ENCODE results near the gene SLC25A10. TPM values are rescaled to one million over a fixed set of nuclear protein-coding genes. Genes with fewer than 3 reads are reported as not detected.

SLC25A10 gene
- total and polyA plus RNA-seq, 2 of the 4 experiments (the other 2 are of a cell fraction), result 14.9 to 19.0 TPM

DNA sequence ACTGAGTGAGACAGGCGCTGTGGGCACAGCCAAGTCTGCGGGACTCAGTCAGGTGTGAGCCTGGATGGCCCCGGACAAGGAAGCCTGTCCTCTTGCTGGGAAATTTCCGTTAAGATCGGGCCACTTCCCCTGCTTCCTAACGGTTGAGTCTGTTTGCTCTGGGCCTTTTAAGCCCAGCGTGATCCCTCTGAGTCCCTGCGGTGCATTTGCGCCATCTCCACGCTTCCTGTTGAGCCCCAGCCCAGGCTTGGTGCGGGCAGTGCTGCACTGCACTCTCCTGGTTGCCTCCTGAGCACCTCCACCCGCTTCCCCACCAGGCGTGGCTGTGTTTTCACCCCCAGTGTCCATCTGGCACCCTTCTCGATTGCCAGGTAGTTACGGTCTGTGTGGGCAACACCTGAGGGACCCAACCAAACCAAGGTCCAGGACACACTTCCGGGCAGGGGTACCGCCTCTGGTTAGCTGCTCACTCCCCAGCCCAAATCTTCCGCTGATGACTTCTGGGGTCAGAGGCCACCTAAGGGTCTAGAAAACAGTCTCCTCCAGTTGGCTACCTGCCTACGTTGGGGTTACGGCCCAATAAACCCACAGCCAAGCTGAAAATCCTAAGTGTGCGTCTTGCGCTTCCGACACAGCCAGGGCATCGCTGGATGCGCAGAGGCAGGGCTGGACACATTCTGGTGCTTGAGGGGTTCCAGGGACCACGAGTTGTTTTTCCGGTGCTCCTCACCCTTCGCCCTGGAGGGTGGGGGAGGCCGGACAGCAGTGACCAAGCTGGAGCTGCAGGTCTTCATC is 1.4 kb upstream of the SLC25A10 start:
- ATAC-seq (ENCODE audit: low read depth), result no peak

More for the DNA sequence above, 1.4 kb upstream of the SLC25A10 start:
- Histone ChIP-seq H3K27me3 (ENCODE audit: control insufficient read depth, insufficient read depth, low read length) (no peaks in the 10 kb centered on the region), H4K5ac (ENCODE audit: low read depth, low read length) (peak overlapping the region; percentile 64; the same call in 1 of the 2 replicates), H3K4me3 (ENCODE audit: insufficient read depth, low read depth, low read length) (no peak overlapping the region), H3K79me1 (ENCODE audit: low read depth in 1 of 2, low read length in 2 of 2) (peaks cover 14 to 40% of the 10 kb centered on the region in 2 experiments), H2BK5ac (ENCODE audit: low read depth, low read length, poor library complexity, severe bottlenecking) (no peak overlapping the region), H3K18ac (ENCODE audit: low read depth, low read length) (no peak overlapping the region), H3K23ac (ENCODE audit: low read depth, low read length) (peak overlapping the region; percentile 71), H3K9me3 (ENCODE audit: control insufficient read depth, insufficient read depth, low read length) (no peaks in the 10 kb centered on the region), H3K4ac (ENCODE audit: low read depth, low read length) (peak overlapping the region; percentile 4; the same call in 1 of the 2 replicates), H4K91ac (ENCODE audit: insufficient read depth, low read depth, low read length) (no peak overlapping the region), H2BK120ac (ENCODE audit: low read depth, low read length) (peak overlapping the region; percentile 23; the same call in 1 of the 2 replicates), H3K36me3 (ENCODE audit: control insufficient read depth, insufficient read depth, low read length) (peaks cover 10% of the 10 kb centered on the region), H3K4me1 (ENCODE audit: control insufficient read depth, insufficient read depth, low read length) (peaks cover 18% of the 10 kb centered on the region), H4K8ac (ENCODE audit: low read depth in 2 of 2, low read length in 2 of 2) (peak overlapping the region in 1 of 2 experiments; percentile 9; a peak in 1 of 4 replicates), H2AK5ac (ENCODE audit: low read depth, low read length) (peak overlapping the region; percentile 38; the same call in 1 of the 2 replicates), H2AFZ (replicated peaks; ENCODE audit: low read length, poor library complexity) (peak overlapping the region; percentile 81), H3K56ac (ENCODE audit: extremely low read depth, insufficient read depth, low read length) (no peak overlapping the region), H3K9me1 (ENCODE audit: insufficient read depth, low read length) (peaks cover 8% of the 10 kb centered on the region), H3K4me2 (ENCODE audit: low read depth, low read length) (peak overlapping the region; percentile 36), H2AK9ac (replicated peaks; ENCODE audit: low read depth, low read length, poor library complexity) (peak overlapping the region; percentile 90), H2BK20ac (ENCODE audit: low read depth, low read length) (no peak overlapping the region), H4K20me1 (ENCODE audit: insufficient read depth, low read length) (no peaks in the 10 kb centered on the region; the same call in 1 of the 2 replicates), H3K14ac (replicated peaks; ENCODE audit: low read depth, low read length) (peak overlapping the region; percentile 8; the same call in 1 of the 2 replicates), H3K27ac (ENCODE audit: insufficient read depth, low read length) (no peak overlapping the region), H2BK15ac (ENCODE audit: low read depth, low read length) (no peak overlapping the region), H3K9ac (ENCODE audit: low read depth, low read length) (no peak overlapping the region)
- ChIA-PET CTCF (no interaction called here), POLR2A (ENCODE audit: unreplicated experiment) (no interaction called here)
- DNase-seq, result no peak
- 16% methylated on average over 26 of the region's 29 CpGs; no CpG with 5 or more reads in 1 of the 2 experiments for WGBS, 2 experiments (ENCODE audit: extremely low coverage in 2 of 2, insufficient read length in 1 of 2)
- TF ChIP-seq RFX5 (IDR thresholded peaks at IDR 0.05; ENCODE audit: low read depth, low read length) (no peak), POLR2A (IDR thresholded peaks at IDR 0.05; ENCODE audit: low read depth, low read length) (no peak), SMC3 (IDR thresholded peaks at IDR 0.05; ENCODE audit: low read depth, low read length) (no peak)
- intact Hi-C loops (cut with micrococcal nuclease) (no loop called here), dilution Hi-C loops (cut with HindIII; ENCODE audit: low sequenced_read_pairs, unreplicated experiment) (no loop called here), in situ Hi-C loops (cut with MboI; ENCODE audit: low sequenced_read_pairs) (no loop called here)
- BruUV-seq (replicated peaks), result no TSS peak

Data from IMR-90 (cell line).